IMR-90 (cell line): ENCODE data around the gene TTC23.

Source experiments
- BHLHE40 ChIP-seq: fragments of 150-350 bp; IDR thresholded peaks from 2 replicates; pipeline ENCODE4 v1.6.1; 2016; ENCODE audit warnings: mild to moderate bottlenecking, low read depth, low read length
- MAFK ChIP-seq: IDR thresholded peaks from 2 replicates; pipeline ENCODE4 v1.6.1; 2012; ENCODE audit warnings: low read depth, low read length, improper control_type of control experiment
- POLR2A ChIP-seq: IDR thresholded peaks from 2 replicates; pipeline ENCODE4 v1.6.1; 2012; ENCODE audit warnings: mild to moderate bottlenecking, low read depth, low read length
- RCOR1 ChIP-seq: IDR thresholded peaks from 2 replicates; pipeline ENCODE4 v1.6.1; 2012; ENCODE audit warnings: mild to moderate bottlenecking, low read length, improper control_type of control experiment; ENCODE audit not compliant: insufficient replicate concordance
- TF ChIP-seq, protein P1 (sequence below): conservative IDR thresholded peaks from 2 replicates; pipeline ENCODE4 v1.5.1; 2012; ENCODE audit warnings: mild to moderate bottlenecking, low read depth, low read length, improper control_type of control experiment
- TF ChIP-seq, protein P2 (sequence below): fragments of 150-350 bp; IDR thresholded peaks from 2 replicates; pipeline ENCODE4 v1.6.1; 2017; ENCODE audit warnings: mild to moderate bottlenecking, antibody characterized with exemption, low read length, low read depth

DNA sequence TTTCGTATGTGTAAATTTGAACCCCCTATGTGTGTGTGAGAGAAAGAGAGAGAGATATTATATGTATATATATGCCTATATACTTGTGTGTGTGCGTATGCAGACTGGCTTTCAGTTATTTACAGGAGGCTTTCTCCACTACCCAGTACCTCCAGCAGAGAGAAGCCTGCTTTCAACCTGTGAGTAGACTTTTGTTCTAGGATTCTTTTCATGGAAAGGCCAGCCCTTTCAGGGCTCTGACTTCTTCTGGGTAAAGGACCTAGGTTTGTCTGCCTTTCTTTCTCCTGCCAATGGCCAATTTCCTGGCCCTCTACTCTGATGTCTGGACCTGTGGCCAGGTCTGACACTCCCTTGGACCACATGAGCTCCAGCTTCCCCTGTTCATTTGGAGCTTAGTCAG lies 25.7 kb upstream of the TTC23 start:
- TF ChIP-seq RCOR1 (no peak), POLR2A (no peak), BHLHE40 (no peak), MAFK (no peak)
- TF ChIP-seq, protein P1, sequence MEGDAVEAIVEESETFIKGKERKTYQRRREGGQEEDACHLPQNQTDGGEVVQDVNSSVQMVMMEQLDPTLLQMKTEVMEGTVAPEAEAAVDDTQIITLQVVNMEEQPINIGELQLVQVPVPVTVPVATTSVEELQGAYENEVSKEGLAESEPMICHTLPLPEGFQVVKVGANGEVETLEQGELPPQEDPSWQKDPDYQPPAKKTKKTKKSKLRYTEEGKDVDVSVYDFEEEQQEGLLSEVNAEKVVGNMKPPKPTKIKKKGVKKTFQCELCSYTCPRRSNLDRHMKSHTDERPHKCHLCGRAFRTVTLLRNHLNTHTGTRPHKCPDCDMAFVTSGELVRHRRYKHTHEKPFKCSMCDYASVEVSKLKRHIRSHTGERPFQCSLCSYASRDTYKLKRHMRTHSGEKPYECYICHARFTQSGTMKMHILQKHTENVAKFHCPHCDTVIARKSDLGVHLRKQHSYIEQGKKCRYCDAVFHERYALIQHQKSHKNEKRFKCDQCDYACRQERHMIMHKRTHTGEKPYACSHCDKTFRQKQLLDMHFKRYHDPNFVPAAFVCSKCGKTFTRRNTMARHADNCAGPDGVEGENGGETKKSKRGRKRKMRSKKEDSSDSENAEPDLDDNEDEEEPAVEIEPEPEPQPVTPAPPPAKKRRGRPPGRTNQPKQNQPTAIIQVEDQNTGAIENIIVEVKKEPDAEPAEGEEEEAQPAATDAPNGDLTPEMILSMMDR = no peak
- TF ChIP-seq, protein P2, sequence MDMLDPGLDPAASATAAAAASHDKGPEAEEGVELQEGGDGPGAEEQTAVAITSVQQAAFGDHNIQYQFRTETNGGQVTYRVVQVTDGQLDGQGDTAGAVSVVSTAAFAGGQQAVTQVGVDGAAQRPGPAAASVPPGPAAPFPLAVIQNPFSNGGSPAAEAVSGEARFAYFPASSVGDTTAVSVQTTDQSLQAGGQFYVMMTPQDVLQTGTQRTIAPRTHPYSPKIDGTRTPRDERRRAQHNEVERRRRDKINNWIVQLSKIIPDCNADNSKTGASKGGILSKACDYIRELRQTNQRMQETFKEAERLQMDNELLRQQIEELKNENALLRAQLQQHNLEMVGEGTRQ = no peak
